Measurements from ENCODE around the gene ZNF738. TPM values are rescaled to one million over a fixed set of nuclear protein-coding genes. Genes with fewer than 3 reads are reported as not detected.

Gene ZNF738
- total and polyA plus RNA-seq, 10 of the 15 experiments (the other 5 are each of a cell fraction or from before 2014, with no cell fraction given): 11.6 to 29.4 (median 15.0) TPM

DNA sequence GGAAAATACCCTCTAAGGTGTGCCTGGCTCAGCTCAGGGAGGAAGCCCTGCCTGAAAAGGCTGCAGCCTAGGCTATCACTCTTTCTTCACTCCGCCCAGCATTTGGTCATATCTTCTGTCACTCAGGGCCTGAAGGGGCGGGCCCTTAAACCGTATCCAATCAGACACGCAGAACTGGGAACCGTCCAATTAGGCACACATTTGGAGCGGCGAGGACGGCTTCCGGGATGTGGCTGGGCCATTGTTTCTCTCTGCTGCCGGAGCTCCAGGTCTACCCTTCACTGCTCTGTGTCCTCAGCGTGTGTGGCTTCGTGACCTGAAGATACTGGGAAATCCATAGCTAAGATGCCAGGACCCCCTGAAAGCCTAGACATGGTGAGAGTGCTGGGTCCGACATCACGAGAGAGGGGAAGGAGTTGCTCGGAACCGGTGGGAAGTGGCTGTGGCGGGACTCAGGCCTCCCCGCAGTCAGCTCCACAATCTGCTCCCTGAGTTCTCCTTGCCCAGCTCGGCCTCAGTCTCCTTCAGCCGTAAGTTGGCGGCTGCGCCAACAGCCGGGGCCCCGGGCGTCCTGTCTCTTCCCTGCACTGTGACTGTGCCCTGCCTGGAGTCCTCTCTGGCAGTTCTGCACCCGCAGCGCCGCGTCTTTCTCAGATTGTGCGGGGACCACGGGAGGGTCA, 38.2 kb downstream of the ZNF738 start, which contains the start of gene ZNF493 (continued):
- TF ChIP-seq CHD1 (IDR thresholded peaks at IDR 0.05; ENCODE audit: low read depth, low read length): no peak
- no peak for TF ChIP-seq PML (IDR thresholded peaks at IDR 0.05; ENCODE audit: low read length)
- peak; percentile 62 for TF ChIP-seq RUNX3 (IDR thresholded peaks at IDR 0.05; ENCODE audit: low read length)
- 0 out of 2 replicates have a peak, but pooled peaks have one; percentile 34 for TF ChIP-seq IKZF1 (conservative IDR thresholded peaks at IDR 0.05)
- TF ChIP-seq, protein P1, sequence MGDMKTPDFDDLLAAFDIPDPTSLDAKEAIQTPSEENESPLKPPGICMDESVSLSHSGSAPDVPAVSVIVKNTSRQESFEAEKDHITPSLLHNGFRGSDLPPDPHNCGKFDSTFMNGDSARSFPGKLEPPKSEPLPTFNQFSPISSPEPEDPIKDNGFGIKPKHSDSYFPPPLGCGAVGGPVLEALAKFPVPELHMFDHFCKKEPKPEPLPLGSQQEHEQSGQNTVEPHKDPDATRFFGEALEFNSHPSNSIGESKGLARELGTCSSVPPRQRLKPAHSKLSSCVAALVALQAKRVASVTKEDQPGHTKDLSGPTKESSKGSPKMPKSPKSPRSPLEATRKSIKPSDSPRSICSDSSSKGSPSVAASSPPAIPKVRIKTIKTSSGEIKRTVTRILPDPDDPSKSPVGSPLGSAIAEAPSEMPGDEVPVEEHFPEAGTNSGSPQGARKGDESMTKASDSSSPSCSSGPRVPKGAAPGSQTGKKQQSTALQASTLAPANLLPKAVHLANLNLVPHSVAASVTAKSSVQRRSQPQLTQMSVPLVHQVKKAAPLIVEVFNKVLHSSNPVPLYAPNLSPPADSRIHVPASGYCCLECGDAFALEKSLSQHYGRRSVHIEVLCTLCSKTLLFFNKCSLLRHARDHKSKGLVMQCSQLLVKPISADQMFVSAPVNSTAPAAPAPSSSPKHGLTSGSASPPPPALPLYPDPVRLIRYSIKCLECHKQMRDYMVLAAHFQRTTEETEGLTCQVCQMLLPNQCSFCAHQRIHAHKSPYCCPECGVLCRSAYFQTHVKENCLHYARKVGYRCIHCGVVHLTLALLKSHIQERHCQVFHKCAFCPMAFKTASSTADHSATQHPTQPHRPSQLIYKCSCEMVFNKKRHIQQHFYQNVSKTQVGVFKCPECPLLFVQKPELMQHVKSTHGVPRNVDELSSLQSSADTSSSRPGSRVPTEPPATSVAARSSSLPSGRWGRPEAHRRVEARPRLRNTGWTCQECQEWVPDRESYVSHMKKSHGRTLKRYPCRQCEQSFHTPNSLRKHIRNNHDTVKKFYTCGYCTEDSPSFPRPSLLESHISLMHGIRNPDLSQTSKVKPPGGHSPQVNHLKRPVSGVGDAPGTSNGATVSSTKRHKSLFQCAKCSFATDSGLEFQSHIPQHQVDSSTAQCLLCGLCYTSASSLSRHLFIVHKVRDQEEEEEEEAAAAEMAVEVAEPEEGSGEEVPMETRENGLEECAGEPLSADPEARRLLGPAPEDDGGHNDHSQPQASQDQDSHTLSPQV (IDR thresholded peaks at IDR 0.05): no peak
- no peak for TF ChIP-seq SMC3 (IDR thresholded peaks at IDR 0.05; ENCODE audit: borderline replicate concordance, low read length)
- TF ChIP-seq YY1 (IDR thresholded peaks at IDR 0.05; ENCODE audit: low read depth, low read length): 0 out of 2 replicates have a peak, but pooled peaks have one; percentile 35
- no peak for TF ChIP-seq BACH1 (IDR thresholded peaks at IDR 0.05; ENCODE audit: borderline replicate concordance)
- no peak for TF ChIP-seq ASH2L (IDR thresholded peaks at IDR 0.05; ENCODE audit: borderline replicate concordance, low read depth)
- peak; percentile 88 for TF ChIP-seq CHD2 (IDR thresholded peaks at IDR 0.05; ENCODE audit: borderline replicate concordance, low read depth, low read length)
- TF ChIP-seq, protein P2, sequence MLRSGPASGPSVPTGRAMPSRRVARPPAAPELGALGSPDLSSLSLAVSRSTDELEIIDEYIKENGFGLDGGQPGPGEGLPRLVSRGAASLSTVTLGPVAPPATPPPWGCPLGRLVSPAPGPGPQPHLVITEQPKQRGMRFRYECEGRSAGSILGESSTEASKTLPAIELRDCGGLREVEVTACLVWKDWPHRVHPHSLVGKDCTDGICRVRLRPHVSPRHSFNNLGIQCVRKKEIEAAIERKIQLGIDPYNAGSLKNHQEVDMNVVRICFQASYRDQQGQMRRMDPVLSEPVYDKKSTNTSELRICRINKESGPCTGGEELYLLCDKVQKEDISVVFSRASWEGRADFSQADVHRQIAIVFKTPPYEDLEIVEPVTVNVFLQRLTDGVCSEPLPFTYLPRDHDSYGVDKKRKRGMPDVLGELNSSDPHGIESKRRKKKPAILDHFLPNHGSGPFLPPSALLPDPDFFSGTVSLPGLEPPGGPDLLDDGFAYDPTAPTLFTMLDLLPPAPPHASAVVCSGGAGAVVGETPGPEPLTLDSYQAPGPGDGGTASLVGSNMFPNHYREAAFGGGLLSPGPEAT (IDR thresholded peaks at IDR 0.05; ENCODE audit: low read depth): no peak
- TF ChIP-seq, protein P3, sequence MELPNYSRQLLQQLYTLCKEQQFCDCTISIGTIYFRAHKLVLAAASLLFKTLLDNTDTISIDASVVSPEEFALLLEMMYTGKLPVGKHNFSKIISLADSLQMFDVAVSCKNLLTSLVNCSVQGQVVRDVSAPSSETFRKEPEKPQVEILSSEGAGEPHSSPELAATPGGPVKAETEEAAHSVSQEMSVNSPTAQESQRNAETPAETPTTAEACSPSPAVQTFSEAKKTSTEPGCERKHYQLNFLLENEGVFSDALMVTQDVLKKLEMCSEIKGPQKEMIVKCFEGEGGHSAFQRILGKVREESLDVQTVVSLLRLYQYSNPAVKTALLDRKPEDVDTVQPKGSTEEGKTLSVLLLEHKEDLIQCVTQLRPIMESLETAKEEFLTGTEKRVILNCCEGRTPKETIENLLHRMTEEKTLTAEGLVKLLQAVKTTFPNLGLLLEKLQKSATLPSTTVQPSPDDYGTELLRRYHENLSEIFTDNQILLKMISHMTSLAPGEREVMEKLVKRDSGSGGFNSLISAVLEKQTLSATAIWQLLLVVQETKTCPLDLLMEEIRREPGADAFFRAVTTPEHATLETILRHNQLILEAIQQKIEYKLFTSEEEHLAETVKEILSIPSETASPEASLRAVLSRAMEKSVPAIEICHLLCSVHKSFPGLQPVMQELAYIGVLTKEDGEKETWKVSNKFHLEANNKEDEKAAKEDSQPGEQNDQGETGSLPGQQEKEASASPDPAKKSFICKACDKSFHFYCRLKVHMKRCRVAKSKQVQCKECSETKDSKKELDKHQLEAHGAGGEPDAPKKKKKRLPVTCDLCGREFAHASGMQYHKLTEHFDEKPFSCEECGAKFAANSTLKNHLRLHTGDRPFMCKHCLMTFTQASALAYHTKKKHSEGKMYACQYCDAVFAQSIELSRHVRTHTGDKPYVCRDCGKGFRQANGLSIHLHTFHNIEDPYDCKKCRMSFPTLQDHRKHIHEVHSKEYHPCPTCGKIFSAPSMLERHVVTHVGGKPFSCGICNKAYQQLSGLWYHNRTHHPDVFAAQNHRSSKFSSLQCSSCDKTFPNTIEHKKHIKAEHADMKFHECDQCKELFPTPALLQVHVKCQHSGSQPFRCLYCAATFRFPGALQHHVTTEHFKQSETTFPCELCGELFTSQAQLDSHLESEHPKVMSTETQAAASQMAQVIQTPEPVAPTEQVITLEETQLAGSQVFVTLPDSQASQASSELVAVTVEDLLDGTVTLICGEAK (IDR thresholded peaks at IDR 0.05; ENCODE audit: borderline replicate concordance): peak; percentile 85
- TF ChIP-seq MTA2 (IDR thresholded peaks at IDR 0.05; ENCODE audit: low read depth): no peak
- TF ChIP-seq RCOR1 (conservative IDR thresholded peaks at IDR 0.05; ENCODE audit: low read depth, low read length): no peak
- no peak for TF ChIP-seq ESRRA (IDR thresholded peaks at IDR 0.05; ENCODE audit: low read length)
- TF ChIP-seq, protein P4, sequence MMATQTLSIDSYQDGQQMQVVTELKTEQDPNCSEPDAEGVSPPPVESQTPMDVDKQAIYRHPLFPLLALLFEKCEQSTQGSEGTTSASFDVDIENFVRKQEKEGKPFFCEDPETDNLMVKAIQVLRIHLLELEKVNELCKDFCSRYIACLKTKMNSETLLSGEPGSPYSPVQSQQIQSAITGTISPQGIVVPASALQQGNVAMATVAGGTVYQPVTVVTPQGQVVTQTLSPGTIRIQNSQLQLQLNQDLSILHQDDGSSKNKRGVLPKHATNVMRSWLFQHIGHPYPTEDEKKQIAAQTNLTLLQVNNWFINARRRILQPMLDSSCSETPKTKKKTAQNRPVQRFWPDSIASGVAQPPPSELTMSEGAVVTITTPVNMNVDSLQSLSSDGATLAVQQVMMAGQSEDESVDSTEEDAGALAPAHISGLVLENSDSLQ (IDR thresholded peaks at IDR 0.05): peak; percentile 99
- TF ChIP-seq SMARCA5 (IDR thresholded peaks at IDR 0.05): no peak
- no peak for TF ChIP-seq RB1 (IDR thresholded peaks at IDR 0.05; ENCODE audit: borderline replicate concordance)
